ENCODE measurements around the gene SERGEF.

Gene SERGEF

GRCh38 chr11:17812091-17812864 is 200.6 kb downstream of the SERGEF start:
- DNase-seq (ENCODE audit: low read depth) = no peak

GRCh38 chr11:17811352-17811751 is 201.5 kb downstream of the SERGEF start:
- DNase-seq (ENCODE audit: low read depth) = no peak

DNA sequence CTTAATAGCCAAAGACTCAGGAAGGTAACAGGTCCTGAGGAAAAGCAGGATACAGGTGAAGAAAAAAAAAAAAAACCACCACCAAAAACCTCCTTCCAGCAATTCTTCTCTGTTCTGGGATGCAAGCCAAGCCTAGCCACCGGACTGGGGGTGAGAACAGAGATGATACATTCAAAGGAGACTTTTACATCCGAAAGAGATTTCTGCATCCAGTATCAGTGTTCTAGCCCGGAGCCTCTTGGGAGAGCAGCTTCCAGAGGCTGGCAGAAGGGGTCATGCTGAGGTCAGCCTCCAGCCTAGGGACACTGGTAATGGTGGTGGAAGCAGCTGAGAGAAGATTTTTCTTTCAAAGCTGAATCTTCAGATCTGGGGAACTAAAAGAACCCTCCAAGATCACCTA is 202.1 kb downstream of the SERGEF start:
- DNase-seq (ENCODE audit: low read depth) = peak; percentile 31

DNA sequence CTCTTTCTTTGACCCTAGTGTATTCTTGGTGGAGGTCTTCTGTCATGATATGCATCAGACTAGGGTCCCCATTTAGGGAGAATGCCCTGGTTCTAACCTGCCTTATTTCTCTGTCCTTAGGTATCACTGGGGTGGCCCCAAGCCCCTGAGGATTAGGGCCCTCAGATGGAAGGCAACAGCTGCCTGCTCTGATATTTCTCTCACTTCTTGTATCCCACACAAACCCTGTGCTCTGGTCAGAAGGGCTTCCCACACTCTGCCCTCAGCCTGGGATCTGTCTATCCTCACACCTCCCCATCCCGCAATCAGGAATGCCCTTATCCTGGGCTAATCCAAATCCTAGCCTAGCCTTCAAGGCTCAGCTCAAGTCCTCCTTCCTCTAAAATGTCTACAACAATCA is 202.8 kb downstream of the SERGEF start:
- no peak for DNase-seq (ENCODE audit: low read depth)

DNA sequence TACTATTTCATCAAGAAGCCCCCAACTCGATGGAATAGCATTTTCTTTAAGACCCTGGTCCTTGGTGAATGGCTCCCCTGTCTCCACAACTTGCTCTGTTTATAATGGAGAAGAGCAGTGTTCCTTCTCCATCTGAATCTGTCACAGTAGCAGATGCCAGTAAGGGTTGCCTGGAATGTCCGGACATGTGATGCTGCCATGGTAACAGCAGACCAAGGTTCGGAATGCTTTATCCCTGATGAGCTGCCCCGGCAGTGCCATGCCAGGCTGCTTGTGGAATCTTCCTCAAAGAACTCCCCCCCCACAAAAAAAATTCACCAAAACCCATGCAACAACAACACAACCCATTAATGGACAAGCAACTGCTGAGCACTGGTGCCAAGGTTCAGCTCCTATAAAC is 205.8 kb downstream of the SERGEF start:
- DNase-seq (ENCODE audit: low read depth) = no peak

- no peak for DNase-seq (ENCODE audit: low read depth)
Measured at GRCh38 chr11:17805873-17806272, 207.0 kb downstream of the SERGEF start.

DNA sequence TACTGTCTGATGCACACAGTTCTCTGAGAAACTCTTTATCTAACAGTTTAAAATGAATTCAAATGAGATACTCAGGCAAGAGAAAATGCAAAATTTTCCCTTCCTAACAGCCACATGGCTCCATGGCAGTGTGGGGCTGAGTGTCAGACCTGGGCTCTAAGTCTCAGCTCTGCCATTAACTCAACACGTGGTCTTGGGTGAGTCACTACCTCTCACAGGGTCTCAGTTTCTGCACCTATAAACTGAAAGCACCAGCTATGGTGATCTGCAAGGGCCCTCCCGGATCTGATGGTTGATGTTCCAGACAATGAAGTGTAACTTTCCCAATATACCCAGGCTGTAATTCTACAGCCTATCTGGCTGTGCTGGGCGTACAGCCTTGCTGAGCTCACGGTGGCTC is 207.8 kb downstream of the SERGEF start:
- DNase-seq (ENCODE audit: low read depth) = no peak

DNA sequence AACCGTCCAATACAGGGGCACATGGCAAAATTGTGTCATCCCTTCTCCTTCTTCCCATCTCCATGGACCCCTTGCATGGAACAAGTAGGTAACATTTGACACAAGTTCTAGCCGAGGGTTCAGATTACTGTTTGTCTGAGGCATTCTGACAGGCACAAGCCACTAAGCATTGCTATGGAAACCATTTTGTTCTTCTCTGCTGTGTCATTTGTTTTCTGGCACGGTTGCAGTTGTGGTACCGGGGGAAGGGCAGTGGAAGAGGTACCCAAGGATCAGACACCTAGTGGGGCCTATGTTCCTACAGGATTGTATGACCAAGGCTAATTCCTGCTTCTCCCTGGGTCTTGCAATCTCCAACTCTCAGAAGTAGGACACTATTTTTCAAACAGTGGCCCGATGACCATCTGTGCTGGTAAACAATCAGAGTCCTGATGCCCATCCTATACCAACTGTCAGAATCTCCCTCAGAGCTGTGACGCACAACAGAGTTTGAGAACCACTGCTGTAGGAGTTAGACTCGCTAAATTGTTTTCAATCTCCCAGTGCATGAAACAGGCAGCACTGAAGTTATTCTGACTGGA is 209.0 kb downstream of the SERGEF start:
- DNase-seq (ENCODE audit: low read depth) = no peak

GRCh38 chr11:17802491-17802890 is 210.4 kb downstream of the SERGEF start:
- DNase-seq (ENCODE audit: low read depth) = no peak

DNA sequence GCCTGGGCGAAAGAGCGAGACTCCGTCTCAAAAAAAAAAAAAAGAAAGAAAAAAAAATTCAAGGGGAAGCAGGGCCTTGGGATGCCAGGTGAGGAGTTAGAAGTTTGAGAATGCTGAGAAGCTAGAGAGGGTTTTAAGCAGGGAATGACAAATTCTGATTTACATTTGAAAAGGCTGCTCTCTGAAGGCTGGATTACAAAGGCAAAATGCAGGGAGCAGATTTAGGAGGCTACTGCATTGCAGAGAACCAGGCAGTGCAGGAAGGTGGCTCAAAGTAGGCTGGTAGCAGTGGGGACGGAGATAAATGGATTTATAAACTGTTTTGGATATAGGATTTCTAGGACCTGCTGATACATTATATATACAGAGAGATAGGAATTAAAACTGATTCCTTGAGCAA is 211.7 kb downstream of the SERGEF start:
- no peak for DNase-seq (ENCODE audit: low read depth)

DNA sequence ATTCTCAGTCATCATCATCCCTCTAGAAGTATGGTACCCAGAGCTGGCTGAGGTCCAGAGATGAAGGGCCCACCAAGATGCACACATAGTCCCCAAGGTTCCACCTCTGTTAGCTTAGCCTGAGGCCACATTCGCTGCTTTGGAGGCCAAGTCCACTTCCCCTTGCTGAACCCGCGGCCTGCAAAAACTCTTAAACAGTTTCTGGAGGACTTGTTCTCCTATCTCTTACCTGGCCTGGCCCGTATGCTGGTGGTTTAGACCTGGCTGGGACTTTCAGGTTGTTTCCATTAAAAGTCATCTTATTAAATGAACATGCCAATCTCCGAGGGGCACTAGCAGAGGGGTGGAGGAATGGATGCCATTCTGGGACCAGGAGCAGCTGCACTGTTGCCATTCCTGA is 213.7 kb downstream of the SERGEF start:
- no peak for DNase-seq (ENCODE audit: low read depth)

DNA sequence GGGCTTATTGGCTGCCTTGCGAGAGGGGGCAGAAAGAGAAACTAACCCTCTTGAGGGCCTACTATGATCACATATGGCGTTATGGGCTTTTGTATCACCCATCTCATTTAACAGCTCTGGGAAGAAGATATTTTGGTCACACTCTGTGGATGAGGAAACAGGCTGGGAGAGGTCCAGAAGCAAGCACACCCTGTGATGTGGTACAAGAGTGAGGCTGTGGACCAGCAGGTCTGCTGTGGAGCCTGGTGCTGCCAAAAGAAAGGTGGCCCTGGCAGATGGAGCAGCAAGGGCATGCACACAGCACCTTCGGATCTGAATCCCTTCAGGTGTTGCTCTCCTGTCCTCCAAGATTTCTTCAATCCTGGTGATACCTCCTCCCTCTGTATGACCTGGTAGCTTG is 214.1 kb downstream of the SERGEF start:
- DNase-seq (ENCODE audit: low read depth) = no peak

- no peak for DNase-seq (ENCODE audit: low read depth)
Measured at GRCh38 chr11:17798253-17798652, 214.6 kb downstream of the SERGEF start.

DNA sequence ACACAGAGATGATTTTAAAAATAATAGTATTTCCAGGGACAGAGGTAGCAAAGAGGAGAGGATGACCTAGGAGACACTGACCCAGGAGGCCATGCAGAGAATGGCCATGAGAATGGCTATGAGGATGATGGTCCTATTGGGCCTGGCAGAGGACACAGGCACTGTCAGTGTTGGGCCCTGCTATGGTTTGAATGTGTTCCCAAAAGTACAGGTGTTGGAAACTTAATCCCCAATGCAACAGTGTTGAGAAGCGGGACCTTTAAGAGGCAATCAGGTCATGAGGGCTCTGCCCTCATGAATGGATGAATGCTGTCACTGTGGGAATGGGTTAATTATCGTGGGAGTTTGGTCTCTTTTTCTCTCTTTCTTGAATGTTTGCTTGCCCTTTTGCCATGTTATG is 216.7 kb downstream of the SERGEF start:
- no peak for DNase-seq (ENCODE audit: low read depth)

DNA sequence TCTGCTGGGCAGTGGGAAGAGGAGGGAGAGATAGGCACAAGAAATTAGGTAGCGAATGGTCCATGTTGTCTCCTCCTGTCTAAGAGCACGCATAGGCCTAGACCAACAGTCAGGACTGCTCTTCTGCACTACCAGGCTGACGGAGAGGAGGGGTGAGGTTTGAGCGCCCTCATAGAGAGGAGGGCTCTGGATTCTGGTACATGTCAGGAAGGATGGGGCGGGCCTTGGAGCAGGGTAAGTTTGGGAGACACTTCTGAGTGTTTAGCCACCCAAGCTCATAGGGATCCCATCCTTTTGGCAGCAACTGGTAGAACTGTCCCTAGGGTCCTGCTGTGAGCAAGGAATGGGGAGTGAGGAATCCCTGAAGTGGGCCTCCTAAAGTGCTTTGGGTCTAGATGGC is 217.9 kb downstream of the SERGEF start:
- no peak for DNase-seq (ENCODE audit: low read depth)

DNA sequence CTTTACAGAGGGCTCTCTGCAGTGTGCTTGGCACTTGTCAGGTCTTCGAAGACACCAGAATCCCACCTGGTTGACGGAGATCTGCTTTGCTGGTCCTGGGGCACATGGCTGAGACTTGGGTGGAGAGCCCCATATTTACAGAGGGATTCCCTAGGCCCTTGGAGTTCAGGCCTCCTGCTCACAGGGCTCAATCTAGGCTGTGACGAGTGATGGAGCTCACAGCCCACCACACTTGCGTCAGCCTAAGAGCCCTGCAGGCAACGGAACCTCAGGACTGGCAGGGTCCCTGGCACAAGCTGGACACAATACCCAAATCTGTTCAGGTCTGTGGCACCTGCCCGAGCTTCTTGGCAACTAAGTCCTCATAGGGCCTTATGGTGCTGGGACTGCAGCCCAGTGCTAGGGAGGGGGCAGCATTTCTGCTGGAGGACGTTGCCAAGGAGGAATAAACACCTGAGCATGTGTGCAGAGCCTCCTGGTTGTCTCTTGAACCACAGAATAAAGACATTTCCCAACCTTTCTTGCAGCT is 219.1 kb downstream of the SERGEF start:
- DNase-seq (ENCODE audit: low read depth) = no peak

DNA sequence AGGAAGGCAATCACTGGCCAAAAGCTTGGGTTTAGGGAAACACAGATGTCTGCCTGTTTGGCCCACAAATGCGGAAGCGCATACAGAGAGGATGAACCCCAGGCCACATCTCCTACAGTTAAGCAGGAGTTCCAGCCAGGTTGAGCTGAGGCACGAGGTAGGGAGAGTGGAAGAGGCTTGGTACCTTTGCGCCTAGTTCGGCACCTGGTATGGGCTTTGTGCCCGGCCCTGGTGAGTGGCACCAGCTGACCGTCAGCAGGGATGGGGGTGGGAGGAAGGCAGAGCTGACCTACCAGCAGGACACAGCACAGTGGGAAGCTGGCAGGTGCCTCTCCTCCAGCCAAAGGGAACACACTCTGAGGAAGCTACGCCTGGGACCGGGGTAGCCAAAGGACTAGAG is 220.7 kb downstream of the SERGEF start:
- no peak for DNase-seq (ENCODE audit: low read depth)

DNA sequence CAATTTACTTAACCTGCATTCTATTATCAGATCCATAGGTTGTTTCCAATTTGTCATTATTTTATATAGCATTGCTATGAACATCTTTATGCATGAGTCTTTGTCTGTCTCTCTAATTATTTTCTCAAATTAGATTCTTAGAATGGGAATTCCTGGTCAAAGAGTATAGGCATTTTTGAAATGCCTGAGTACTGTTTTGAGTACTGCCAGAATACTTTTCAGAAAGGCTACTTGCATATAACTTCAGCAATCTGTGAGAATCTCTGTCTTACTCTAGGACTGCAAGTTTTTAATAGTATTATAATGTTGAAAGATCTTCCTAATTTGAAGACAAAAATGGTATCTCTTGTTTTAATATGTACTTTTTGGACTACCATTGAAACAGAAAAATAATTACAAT is 221.7 kb downstream of the SERGEF start:
- no peak for DNase-seq (ENCODE audit: low read depth)

DNA sequence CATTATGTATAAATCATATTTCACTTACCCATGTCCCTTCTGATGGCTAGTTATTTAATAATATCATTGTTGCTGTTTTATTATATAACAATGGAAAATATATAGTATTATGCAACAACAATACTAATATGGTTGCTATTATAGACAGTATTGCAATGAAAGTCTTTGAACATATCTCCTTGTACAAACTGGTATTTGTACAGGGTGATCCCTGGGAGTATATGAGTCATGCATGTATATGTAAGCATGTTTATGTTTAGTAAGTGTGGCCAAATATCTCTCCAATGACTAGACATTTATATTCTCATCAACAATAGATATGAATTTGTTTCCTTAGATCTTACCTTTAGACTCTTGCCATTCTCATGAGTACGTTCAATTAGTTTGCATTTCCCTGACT is 222.4 kb downstream of the SERGEF start:
- DNase-seq (ENCODE audit: low read depth) = no peak

DNA sequence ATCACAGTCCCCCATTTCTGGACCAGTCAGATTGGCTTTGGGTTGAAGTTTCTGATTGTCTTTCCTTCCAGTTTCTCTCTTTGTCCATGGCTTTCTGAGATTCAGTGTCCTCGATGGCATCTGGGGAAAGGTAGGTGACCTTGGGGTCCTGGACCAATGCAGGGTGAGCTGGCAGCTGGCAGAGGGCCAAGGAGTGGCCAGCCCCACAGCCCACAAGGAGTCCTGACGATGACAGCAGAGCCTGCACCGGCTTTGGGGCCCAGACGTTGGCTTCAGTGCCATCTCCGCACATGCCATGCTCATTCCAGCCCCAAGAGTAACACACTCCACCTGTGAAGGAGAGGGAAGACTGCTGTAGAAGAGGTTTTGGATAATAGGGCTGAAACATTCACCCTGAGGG is 224.8 kb downstream of the SERGEF start:
- DNase-seq (ENCODE audit: low read depth) = no peak

- peak; percentile 72 for DNase-seq (ENCODE audit: low read depth)
Measured at GRCh38 chr11:17786824-17787525, 225.9 kb downstream of the SERGEF start.

- DNase-seq (ENCODE audit: low read depth) = no peak
Measured at GRCh38 chr11:17783878-17784277, 229.0 kb downstream of the SERGEF start.
